GM21360 (cell line): ENCODE measurements around the gene HIRA.

Source experiments
- ATAC-seq: cut with Tn5 transposase; IDR thresholded peaks from one replicate; pipeline ENCODE4 v1.9.1; 2021; ENCODE audit warnings: mild to moderate bottlenecking, moderate library complexity; ENCODE audit not compliant: unreplicated experiment

The HIRA gene

GRCh38 chr22:19290400-19291217, 140.9 kb downstream of the HIRA start:
- ATAC-seq, result no peak

DNA sequence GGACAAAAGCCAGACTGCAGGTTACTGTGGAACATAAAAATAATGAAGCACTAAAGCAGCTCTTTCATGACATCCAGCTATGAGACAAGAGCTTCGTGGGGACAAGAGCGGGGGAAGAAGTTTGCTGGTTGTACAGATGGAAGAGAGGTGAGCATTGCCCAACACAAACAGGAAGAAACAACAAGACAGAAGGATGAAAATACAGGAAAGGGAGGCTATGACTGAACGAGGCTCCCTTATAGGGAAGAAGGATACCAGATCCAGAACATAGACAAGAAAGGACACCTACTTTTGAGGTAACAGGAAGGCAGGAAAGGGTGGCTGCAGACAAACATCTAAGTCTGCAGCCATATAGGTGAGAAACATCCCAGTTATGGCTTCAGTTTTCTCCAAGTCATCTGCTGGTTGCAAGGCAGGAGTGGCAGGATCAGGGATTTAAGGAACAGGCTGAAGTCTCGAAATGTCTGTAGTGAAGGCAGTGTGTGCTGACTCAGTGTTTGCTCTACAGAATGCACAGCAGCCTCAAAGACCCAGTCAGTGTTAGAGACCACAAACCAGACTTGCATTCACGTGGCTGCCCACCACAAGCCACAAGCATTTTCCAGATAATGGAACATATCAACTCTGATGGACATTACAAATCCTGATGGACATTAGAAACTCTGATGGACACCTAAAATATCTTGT, 141.9 kb downstream of the HIRA start:
- no peak for ATAC-seq

GRCh38 chr22:19287889-19288288, 143.6 kb downstream of the HIRA start:
- no peak for ATAC-seq

GRCh38 chr22:19287076-19287707, 144.3 kb downstream of the HIRA start:
- no peak for ATAC-seq

GRCh38 chr22:19285831-19286230, 145.7 kb downstream of the HIRA start:
- no peak for ATAC-seq
